Measurements from ENCODE around the gene MRGPRF.

Gene MRGPRF, protein sequence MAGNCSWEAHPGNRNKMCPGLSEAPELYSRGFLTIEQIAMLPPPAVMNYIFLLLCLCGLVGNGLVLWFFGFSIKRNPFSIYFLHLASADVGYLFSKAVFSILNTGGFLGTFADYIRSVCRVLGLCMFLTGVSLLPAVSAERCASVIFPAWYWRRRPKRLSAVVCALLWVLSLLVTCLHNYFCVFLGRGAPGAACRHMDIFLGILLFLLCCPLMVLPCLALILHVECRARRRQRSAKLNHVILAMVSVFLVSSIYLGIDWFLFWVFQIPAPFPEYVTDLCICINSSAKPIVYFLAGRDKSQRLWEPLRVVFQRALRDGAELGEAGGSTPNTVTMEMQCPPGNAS

DNA sequence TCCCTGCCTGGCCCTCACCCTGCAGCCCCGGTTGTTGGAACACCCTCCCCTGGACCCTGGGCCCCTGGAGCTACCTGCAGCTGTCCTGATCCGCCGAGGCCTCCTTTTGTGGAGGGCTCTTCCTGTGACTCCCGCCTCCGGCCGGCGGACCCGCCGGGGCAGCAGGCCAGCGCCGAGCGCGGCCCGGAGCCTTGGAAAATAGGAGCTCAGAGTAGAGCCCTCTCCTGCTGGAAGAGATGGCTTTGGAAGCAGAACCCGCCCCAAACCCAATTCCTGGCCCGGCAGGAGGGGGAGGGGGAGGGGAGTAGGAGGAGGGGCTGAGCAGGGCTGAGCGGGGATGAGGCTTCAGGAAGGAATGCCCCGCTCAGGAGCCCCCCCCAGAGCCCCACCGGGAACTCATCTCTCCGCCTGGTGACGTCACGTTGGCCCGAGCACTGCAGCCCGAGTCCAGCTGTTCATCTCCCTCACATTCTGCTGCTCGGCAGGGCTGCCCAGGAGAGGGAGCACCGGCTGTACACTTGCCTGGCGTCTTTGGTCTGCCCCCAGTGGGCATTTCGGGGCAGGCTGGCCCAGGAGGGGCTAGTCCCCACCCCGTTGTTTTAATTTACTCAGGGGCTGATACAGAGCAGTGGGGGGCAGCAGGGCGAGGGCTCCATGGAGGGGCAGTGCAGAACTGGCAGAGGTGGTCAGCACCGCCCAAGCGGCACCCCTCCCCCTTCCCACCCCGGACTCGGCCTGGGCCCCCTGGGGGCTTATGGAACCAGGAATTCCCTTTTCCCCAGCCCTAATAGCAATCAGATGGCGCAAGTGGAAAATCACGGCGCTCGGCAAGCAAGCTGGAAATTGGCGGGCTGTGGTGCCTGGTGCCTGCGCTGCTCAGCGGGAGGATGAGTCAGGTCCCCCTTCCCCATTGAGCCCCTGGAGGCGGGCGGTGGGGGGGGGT is at the start of gene MRGPRF:
Gene MRGPRF (minus strand): TSS at position 238 of the 943 bp plus-strand sequence. CDS start 3,345 bp downstream, outside the sequence.
- DNase-seq (ENCODE audit: low read depth) = peak; percentile 45

DNA sequence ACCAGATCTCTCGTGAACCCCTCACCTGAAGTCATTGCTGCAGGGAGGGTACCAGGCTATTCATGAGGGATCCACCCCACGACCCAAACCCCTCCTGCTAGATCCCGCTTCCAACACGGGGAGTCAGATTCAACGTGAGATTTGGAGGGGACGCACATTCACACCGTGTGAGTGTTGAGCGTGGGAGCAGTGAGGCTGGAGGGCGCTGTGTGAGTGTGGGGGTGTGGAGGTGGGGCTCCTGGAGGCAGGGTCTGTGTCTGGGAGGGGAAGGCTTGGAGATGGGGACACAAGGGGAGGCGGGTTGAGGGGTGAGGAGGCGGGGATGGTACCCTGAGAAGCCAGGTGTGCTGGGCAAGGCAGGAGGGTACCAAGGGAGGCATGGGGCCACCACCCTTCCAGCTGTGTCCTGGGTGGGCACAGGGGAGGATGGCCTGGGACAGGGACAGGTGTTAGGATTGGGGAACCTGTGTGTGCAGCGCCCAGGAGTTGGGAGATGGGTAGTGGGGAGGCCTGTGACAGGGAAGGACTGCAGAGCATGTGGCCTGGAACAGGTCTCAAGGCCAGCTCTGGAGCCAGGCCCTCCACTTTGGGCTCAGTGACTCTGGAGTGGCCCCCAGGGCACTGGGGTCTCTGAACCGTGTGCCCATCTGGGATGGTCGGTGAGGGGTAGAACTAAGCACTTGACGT is 49.3 kb upstream of the MRGPRF start:
- DNase-seq (ENCODE audit: low read depth) = no peak

GRCh38 chr11:69061713-69062053 is 48.6 kb upstream of the MRGPRF start:
- no peak for DNase-seq (ENCODE audit: low read depth)

- DNase-seq (ENCODE audit: low read depth) = no peak
Observed at GRCh38 chr11:69060806-69061712, 48.0 kb upstream of the MRGPRF start.

GRCh38 chr11:69059985-69060384 is 46.9 kb upstream of the MRGPRF start:
- no peak for DNase-seq (ENCODE audit: low read depth)

DNA sequence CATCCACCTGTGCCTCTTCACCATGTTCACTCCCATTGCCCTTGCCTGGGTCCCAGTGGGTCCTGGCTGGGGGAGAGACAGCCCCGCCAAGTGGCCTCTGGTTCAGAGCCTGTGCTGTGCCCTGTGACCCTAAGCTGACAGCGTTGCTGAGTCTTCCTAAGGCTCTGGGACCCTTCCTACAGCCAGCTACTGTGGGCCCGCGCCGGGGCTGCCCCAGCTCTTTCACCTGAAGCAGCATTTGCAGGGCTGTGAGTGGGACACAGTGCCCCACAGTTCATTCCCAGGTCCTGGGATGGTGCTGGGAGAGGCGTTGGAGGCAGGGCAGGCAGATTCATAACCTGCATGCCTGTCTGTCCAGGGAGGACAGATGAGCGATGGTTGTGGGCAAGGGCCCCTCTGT is 46.4 kb upstream of the MRGPRF start:
- no peak for DNase-seq (ENCODE audit: low read depth)

GRCh38 chr11:69058511-69059270 is 45.6 kb upstream of the MRGPRF start:
- no peak for DNase-seq (ENCODE audit: low read depth)

DNA sequence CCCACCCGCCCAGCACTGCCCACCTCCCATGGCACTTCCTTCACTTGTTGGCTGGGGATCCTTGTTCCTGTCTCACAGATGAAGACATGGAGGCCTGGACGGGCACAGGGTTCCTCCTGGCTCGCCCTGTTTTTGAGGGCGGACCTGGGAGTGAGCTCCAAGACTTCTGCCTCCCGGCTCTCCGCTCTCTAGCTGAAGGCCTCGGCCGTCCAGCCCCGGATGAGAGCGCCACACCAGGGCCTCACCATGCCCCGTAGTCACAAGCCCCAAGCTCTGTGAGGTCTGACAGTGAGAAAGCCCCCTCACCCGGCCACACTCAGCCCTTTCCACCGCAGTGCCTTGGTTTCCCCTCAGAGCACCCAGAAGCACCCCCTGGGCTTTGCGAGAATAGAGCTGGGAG is 44.8 kb upstream of the MRGPRF start:
- no peak for DNase-seq (ENCODE audit: low read depth)

DNA sequence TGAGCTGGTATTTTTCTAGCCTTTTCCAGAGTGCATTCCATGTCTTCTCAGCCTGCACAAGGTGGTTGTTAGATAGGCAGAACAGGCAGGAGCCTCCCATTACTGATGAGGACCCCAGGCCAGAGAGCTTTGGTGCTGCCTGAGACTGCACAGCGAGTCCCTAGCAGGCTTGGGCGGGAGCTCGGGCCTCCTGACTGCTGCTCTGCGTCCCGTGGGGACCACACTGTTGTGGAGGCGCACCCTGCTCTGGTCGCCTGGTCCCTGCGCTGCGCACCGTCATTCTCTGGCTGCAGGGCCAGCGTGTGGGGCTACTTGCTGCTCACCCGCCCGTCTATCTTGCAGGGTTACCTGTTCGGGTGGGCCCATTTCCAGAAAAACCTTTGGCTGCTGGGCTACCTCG is 44.2 kb upstream of the MRGPRF start:
- DNase-seq (ENCODE audit: low read depth) = no peak

GRCh38 chr11:69055598-69056516 is 42.8 kb upstream of the MRGPRF start:
- DNase-seq (ENCODE audit: low read depth) = no peak

DNA sequence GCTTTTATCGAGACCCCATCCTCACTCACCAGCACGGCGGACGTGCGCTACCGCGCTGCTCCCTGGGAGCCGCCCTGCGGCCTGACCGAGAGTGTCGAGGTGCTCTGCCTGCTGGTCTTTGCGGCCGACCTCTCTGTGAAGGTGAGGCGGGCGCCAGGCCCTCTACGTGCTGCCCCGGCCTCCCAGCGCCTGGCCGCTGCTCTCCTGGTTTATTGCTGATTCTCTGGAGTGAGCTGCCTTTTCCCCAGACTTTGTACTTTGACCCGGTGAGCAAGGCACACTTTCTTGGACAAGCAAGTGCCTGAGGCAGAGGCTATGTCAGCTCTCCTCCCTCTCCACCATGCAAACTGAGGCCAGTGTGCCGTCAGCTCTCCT is 42.2 kb upstream of the MRGPRF start:
- DNase-seq (ENCODE audit: low read depth) = no peak

DNA sequence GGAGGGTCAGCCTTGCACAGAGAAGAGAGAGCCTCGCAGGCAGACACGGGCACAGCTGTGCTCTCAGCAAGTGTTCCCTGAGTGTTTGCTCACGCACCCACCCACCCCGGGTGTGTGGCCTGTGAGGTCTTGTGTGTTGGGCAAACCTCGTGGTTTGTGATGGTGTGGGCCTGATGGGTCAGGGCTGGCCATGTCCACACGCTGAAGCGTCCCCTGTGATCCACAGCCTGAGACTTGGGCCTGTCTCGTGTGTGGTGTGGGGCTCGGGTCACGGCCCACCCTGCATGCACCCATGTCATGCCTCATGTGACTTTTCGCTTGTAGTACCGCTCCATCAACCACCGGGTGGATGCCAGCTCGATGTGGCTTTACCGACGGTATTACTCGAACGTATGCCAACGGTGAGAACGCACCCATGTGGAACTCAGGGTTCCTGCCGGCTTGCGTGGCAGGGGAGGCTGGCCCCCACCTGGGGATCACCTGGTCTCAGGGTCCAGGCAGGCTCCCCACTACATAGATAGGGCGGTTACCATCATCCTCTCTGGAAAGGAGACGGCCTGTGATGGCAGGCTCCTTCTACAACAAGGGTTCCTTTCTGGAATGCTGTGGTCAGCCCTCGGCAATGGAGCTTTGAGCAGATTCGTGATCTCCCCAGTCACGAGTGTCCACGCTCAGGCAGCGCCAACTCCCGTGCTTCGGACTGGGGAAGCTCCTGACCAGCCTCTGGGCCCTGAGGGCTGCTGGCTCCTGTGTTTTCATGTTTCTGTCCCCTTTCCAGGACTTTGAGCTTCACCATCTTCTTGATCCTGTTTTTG is 41.6 kb upstream of the MRGPRF start:
- no peak for DNase-seq (ENCODE audit: low read depth)

DNA sequence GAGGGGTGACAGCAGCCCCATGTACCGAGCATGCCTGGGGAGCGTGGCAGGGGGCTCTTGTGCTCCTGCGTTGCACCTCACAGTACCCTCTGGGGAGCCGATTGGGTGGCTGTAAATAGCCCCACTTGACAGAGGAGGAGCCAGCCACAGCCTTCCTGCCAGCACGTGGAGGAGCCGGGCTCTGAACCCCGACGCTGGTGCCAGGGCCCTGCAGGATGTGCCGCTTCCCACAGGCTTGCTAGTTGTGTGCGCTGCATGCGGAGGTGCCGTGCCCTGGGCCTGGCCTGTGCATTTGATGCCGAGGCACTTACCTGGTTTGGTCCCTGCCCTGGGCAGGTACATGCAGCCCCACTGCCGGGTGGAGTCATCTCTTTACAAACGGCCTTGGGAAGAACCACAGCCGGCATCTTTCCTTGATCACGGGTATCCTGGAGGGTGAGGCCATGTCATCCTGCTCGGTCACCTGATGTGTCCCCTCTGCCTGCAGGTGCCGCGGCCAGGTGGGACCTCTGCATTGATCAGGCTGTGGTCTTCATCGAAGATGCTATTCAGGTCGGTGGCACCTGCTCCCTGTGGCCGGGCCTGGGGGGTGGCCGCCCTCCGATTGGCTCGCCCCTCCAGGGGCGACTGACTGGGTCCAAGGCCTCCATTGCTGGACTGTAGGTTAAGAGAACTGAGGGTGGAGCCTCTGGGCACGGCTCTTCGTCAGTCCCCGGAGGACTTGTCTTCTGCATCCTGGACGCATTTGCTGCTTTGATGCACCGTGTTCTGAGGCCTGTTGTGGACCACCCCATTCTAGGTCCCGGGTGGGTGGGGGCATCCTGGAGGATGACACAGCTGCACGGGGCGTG is 40.7 kb upstream of the MRGPRF start:
- DNase-seq (ENCODE audit: low read depth) = no peak

- no peak for DNase-seq (ENCODE audit: low read depth)
Observed at GRCh38 chr11:69053169-69053477, 40.1 kb upstream of the MRGPRF start.

- DNase-seq (ENCODE audit: low read depth) = no peak
Observed at GRCh38 chr11:69052343-69053168, 39.5 kb upstream of the MRGPRF start.

GRCh38 chr11:69051381-69052342 is 38.6 kb upstream of the MRGPRF start:
- DNase-seq (ENCODE audit: low read depth) = no peak

All from amniotic epithelial cell (primary cell).